Choroid plexus epithelial cell (primary cell): ENCODE results near the gene TBRG4.

Experiments used
- DNase-seq: peaks from one replicate; pipeline ENCODE4 v3.0.0-alpha.2; 2010; ENCODE audit warnings: low read depth
- H3K4me3 ChIP-seq: 2 replicates; pipeline ENCODE4 v1.5.1; 2011; ENCODE audit warnings: low read depth, mild to moderate bottlenecking, control low read depth, low read length, moderate library complexity
- TF ChIP-seq, protein P1 (sequence below): conservative IDR thresholded peaks from 2 replicates; pipeline ENCODE4 v1.5.1; 2011; ENCODE audit warnings: low read depth, mild to moderate bottlenecking, control low read depth, inconsistent platforms, low read length, moderate library complexity

The TBRG4 gene

DNA sequence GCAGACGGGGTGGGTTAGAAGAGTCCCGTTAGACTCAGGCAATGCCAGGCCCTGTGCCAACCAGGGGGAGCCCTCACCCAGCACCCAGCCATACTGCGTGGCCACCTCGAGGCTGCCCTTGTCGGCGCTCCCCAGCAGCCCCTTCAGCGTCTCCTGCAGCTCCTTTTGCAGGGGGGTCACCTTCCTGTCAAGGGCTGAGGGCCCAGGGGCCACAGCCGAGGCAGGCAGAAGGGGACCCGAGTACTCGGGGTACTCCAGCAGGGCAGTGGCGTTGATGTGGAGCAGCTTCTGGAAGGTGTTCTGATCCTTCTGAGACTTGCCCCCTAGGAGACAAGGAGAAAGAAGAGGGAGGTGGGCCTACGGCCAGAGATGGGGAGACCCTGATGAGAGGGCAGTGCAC is 9.7 kb downstream of the TBRG4 start:
- TF ChIP-seq, protein P1, sequence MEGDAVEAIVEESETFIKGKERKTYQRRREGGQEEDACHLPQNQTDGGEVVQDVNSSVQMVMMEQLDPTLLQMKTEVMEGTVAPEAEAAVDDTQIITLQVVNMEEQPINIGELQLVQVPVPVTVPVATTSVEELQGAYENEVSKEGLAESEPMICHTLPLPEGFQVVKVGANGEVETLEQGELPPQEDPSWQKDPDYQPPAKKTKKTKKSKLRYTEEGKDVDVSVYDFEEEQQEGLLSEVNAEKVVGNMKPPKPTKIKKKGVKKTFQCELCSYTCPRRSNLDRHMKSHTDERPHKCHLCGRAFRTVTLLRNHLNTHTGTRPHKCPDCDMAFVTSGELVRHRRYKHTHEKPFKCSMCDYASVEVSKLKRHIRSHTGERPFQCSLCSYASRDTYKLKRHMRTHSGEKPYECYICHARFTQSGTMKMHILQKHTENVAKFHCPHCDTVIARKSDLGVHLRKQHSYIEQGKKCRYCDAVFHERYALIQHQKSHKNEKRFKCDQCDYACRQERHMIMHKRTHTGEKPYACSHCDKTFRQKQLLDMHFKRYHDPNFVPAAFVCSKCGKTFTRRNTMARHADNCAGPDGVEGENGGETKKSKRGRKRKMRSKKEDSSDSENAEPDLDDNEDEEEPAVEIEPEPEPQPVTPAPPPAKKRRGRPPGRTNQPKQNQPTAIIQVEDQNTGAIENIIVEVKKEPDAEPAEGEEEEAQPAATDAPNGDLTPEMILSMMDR: no peak
- no peak for DNase-seq

DNA sequence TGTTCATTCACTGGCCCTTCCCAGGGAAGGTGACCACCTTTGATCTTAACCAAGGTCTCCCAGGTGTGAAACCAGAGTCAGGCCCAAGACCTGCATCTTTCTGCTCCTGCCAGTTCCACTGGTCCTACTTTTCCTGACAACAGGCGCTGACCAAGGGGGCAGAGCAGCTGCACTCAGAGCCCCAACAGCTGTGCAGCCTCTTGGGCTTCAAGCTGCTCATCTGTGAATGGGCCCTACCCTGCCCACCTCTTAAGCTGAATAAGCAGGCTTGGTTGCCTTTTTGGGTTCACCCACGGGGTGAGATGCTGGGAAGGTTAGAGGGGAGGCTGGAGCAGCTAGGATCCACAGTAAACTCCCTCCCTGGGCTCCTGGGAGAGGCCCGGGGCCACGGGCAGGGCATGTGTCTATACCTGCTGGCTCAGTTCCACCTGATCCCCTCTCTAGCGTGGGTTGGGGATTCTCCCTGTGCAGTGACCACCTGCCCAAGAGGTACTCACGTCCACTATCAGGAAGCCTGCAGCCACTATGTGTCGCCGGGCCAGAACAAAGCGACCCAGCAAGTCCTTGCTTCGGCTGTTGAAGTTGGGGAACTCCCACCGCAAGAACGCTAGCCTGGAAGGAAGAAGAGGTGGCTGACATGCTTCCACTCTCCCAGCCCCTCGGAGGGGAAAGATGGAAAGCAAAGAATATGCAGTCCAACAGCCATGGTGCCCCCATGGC is 10.6 kb downstream of the TBRG4 start:
- H3K4me3 ChIP-seq: no peak overlapping the region
- no peak for DNase-seq
- TF ChIP-seq, protein P1: no peak

More for the DNA sequence above, 9.7 kb downstream of the TBRG4 start:
- H3K4me3 ChIP-seq: no peak overlapping the region

DNA sequence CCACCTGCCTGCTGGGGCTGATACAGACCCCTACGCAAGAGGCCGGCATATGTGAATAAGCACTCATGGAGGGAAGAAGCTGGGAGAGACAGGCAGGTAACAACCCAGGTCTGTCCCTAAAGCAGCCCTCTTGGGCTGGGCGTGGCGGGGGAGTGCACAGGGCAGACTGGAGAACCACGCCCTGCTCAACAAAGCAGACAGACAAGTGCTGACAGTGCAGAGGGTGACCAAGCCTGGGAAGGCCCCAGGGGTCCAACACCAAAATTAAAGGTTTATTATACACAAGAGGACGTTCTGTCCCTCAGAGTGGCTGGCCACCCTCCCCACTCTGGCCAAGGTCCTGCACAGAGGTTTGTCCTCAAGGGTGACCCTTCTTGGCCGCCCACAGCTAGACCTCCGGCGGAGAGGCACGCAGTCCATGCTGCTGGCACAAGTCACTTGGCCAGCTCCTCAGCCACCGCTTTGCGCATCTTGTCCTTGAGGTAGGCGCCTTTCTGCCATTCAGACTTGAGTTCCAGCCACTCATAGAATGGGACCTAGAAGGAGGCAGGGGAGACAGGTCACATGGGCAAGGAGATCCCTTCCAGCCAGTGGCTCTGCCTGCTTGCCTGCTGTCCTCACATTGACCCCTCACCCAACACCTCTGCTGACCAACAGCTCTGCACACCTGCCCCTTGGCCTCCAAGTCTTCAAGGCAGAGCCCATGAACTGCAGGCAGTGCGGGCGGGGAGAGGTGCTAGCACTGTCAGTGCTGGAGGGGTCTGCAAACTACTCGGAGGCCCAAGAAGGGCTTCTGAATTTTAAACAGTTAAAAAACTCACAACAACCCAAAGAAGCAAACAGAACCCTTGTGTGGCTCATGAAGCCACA is 11.4 kb downstream of the TBRG4 start:
- TF ChIP-seq, protein P1: no peak

DNA sequence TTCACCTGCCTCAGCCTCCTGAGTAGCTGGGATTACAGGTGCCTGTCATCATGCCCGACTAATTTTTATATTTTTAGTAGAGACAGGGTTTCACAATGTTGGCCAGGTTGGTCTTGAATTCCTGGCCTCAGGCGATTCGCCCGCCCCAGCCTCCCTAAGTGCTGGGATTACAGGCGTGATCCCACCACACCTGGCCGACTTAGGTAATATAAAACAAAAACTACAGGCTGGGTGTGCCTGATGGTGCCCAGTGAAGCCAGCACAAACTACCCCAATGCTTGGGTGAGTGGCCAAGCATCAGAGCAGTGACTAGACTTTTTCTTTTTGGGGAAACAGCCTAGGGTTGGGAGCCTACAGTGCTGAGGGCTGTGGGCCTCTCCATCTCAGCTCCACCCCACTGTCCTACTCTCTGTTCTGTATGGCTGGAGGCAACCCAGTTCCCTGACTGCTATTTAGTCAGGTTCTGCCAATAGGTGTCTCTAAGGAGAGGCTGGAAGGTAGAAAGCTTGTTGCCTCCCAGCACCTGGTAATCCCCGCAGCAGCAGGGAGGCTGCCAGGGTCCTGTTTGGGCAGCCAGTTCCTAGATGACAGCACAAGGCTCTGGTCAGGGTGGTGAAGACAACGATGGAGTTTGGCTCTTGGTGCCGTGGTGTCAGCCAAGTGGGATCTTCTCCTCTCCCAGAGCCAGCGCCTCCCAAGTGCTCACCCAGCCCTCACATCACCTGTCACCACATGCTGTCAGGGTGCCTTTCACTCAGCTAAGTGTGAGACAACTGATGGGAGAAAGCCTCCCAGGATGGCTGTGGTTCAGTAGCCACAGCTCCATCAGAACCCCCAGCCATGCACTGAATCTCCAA is 12.3 kb downstream of the TBRG4 start:
- H3K4me3 ChIP-seq: no peak overlapping the region
- TF ChIP-seq, protein P1: no peak
- DNase-seq: no peak

More for the DNA sequence above, 11.4 kb downstream of the TBRG4 start:
- H3K4me3 ChIP-seq: no peak overlapping the region
- DNase-seq: no peak

DNA sequence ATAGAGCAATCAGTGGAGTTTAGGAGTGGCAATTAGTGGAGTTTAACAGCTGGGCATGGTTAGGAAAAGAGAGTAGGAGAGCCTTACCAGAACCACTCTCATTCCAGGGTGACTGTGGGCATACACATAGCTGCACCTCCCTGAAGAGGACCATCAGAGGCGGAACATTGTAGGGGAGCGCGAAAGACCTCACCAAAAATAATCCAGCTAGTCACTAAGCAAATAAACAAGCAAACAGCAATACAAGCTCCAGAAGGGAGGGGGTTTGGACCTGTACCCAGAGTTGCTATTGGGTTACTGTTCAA is 18.6 kb downstream of the TBRG4 start:
- no peak overlapping the region for H3K4me3 ChIP-seq
- TF ChIP-seq, protein P1: no peak
- DNase-seq: no peak

DNA sequence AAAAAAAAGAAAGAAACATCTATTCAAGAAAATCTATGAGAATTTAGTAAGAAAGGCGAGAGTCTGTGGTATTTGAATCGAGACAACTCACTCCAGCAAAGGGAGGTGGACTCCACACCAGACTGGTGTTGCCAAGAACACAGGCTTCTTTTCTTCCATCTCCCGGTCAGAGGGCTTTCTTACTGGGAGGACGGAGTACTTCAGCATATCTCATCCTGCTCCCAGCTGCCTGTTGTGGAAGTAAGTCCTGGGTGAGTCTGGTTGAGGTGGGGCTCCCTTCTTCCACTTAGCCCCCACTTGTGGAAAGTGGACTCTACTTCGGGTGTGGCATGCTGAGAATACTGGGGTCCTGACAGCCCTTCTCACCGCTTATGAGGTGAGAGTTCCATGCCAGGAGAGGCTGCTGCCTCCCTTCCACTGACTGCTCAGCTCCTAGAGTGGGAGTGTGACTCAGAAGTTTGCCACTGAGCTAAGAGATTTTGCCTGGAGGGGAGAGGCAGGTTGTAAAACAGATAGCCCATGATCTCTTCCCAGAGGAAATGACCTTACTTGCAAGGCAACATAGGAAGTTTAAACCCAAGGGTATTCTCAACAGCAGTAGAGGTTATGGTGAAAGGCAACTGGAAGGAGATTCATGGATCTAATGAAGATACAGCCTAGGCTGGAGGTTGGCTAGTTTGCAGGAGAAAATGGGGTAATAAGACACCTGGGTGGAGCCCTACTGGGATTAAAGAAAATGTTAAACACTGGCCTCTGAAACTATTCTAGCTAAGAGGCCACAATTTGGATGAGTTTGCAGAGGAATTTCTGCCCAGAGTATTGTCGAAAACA is 19.2 kb downstream of the TBRG4 start:
- TF ChIP-seq, protein P1: no peak
- no peak for DNase-seq

More for the DNA sequence above, 19.2 kb downstream of the TBRG4 start:
- no peak overlapping the region for H3K4me3 ChIP-seq
